H54 (cell line): ENCODE measurements around the gene CLIP1.

Experiments
- DNase-seq: peaks from one replicate; pipeline ENCODE4 v3.0.0; 2011; ENCODE audit warnings: low spot score, mixed read lengths; ENCODE audit not compliant: insufficient read length
- FAIRE-seq: peaks from 3 replicates; lab custom pipeline; 2011; peaks lifted over from hg19 to GRCh38; lab: Jason Lieb, UNC
- POLR2A ChIP-seq: IDR thresholded peaks from 2 replicates; pipeline ENCODE4 v1.6.1; 2011; ENCODE audit warnings: low read depth, mild to moderate bottlenecking, low read length

Gene CLIP1

GRCh38 chr12:122227341-122227740, 195.1 kb downstream of the CLIP1 start:
- no peak for FAIRE-seq
- DNase-seq = no peak
- no peak for TF ChIP-seq POLR2A

GRCh38 chr12:122226366-122227125, 195.9 kb downstream of the CLIP1 start:
- DNase-seq (no peak), FAIRE-seq (no peak)
- no peak for TF ChIP-seq POLR2A

GRCh38 chr12:122225683-122226365, 196.6 kb downstream of the CLIP1 start, which contains the start of gene DIABLO:
TSS of gene DIABLO (minus strand) at chr12:122226052. CDS start at chr12:122226014, 38 bp downstream.
- FAIRE-seq = peak; percentile 85
- peak; percentile 97 for DNase-seq
- peak; percentile 92 for TF ChIP-seq POLR2A
